ENCODE results near the gene SMAD6.

GRCh38 chr15:66714543-66714981, 12.5 kb downstream of the SMAD6 start:
- TF ChIP-seq POLR2A (IDR thresholded peaks at IDR 0.05) (no peak), CTCF (IDR thresholded peaks at IDR 0.05) (no peak)
